Activated effector memory CD4-positive, alpha-beta T cell treated with Interleukin-2 at 50 U/mL for 16 hours (primary cell): ENCODE measurements around the gene EZH1.
"Not testable (repeated sequence)": the region's sequence is repeated elsewhere in the genome, so short reads cannot be mapped to it uniquely, and the experiment has no call there.

ENCODE experiments used
- DNase-seq: peaks from one replicate; pipeline ENCODE4 v3.0.0-alpha.2; 2020

EZH1 gene

DNA sequence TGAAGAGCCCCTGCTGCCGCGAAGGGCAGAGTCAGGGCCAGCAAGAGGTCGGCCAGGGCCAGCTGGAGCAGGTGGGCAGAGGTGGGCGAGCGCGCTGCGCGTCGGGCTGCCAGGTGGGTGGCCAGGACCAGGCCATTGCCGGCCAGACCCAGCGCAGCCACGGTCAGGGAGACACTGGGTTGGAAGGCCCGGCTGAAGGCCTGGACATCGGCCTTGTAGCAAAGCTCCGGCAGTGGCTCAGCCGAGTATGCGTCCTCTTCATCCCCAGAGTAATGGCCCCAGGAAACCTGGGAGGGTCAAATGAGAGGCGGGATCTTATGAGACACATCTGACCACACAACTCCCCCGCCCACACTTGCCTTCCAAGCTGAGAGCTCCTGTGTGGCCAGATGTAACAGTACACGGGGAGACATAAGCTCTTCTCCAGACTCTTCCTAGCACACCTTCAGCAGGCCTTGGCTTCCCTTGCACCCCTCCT, 64.5 kb downstream of the EZH1 start:
- no peak for DNase-seq

GRCh38 chr17:42679492-42680330, 65.1 kb downstream of the EZH1 start:
- peak; percentile 69 for DNase-seq

DNA sequence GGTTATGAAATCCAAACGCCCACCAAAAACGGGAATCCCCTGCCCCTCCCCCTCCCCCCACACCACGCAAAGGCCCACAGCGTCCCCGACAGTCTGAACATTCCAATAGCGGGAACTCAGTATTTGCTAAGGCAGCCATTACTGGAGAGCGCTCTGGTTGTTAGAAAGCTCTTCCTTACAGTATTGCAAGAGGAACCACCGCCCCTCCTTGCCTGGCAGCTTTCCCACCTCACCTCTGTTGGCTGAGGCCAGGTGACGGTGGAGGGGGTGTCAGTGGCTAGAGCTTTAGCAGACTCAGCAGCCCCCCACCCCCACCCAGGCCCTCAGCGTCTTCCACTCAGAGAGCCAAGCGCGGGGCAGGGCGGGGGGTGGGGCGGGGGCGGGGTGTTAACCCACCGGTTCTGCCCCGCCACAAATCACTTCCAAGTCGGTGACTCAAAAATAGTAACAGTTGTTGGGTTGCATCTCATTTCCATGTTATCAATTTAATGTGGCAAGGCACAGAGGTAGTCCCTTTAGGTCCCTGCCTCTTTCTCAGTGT, 65.8 kb downstream of the EZH1 start:
- DNase-seq = no peak

GRCh38 chr17:42677921-42678781, 66.7 kb downstream of the EZH1 start:
- DNase-seq = peak; percentile 73

GRCh38 chr17:42677012-42677857, 67.6 kb downstream of the EZH1 start:
- peak; percentile 95 for DNase-seq

DNA sequence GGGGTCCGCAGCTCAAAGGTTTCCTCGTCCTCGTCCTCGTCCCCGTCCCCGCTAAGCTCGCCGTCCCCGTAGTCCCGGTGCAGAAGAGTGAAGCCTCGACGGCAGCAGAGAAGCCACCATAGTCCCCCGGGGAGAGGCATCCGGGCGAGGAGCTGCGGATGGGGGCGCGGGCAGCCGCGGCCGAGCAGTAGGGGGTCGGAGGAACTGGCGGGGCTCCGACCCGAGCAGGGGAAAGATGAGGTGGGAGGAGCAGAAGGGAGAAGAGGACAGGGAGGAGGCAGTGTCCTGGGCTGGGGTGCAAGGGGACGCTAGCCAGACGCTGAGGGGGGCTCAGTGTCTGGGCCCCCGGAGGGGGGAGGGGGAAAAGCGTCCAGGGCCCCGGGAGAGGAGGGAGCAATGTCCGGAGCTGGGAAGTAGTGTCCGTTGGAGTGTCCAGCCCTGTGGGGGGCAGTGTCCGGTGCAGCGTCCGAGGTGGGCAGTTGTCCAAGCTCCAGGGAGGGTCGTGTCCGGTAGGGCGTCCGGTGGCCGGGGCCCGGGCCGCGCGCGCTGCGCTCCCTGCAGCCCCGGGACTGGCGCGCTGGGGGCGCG, 68.3 kb downstream of the EZH1 start, which contains the start of gene PLEKHH3:
PLEKHH3 (minus strand) TSS at position 571 of the 588 bp plus-strand sequence; CDS start at position 140, 431 bp downstream.
- DNase-seq = no peak

DNA sequence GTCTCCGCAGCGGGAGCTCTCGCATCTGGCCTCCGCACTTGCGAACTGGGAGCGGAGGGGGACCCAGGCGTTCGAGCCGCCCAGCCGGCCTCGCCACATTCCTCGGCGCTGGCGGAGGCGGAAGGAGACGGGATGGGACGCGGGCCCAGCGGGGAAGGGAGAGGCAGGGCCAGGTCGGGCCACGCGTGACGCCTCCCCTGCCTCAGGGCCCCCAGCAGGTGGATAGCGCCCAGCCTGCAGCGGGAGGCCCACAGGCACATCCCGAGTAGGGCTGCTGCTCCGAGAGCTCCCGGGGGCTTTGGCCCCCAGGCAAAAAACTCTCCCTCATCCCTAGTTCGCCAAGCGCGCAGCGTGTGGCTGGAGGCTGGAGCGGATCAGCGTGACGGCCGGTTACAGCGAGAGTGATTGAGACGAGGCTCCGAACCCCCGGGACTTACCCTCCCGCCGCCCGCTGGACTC, 68.8 kb downstream of the EZH1 start:
- DNase-seq = no peak

DNA sequence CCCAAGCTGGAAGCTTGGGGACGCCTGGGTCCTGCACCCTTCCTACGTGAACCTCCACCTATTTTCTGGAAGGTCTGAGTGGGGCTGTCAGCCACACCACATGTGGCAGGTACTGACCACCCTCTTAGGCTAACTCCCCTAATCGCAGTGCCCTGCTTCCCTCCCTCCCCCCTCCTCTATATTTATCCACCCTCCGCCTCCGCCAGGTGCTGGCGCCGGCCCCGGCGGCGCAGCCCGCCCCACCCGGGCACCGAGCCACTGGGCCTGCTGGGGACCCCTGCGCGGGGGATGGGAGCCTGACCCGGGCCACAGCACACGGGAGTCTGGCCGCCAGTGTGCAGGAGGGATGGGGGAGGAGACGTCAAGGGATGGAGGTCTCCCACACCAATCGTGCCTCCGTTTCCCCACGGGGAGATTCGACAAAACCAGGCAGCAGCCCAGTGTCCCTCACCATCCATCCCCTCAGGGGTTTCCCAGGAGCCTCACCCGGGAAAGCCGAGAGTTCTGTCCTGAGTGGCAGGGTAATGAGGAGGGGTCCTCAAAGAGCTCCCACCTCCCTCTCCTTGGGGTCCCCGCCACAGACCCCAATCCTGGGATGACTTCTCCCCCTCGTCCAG, 69.4 kb downstream of the EZH1 start:
- no peak for DNase-seq

- no peak for DNase-seq
Measured at GRCh38 chr17:42674755-42675347, 70.0 kb downstream of the EZH1 start.

DNA sequence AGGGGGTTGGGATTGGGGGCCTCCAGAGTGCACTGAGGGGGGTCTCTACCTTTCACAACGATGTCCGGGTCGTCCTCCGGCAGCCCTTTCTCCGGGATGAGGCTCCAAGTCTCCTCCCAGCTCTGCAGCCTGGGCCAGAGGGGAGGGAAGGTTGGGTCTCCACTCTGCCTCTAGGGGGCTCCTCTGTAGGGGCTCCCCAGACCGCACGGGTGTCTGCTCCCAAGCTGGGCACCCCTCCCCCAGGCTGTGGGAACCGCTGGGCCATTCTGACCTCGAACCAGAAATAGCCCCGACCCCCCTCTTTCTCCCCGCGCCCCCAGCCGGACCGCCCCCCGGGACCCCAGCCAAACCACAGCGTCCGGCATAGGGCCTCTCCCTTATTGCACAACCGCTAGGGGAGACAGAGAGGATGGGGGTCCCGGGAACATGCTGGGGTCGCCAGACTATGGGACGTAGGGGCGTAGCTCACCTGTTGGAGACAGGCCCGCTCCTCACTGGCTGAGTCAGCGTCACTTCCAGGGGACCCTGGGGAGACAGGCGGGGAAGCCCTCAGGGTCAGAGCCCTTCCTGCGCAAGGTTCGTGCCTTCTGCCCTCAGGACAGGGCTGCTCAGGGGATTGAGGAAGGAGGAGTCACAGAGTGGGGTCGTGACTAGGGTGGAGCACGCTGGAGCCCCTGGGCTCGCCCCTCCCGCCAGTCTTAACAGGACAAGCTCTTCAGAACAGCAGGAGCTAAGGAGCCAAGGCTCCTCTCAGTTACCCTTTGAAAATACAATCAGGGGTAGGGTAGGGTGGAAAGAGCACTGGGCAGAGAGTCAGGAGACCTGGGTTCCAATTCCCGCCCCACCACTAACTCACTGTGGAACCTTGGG, 70.7 kb downstream of the EZH1 start:
- DNase-seq = no peak

- DNase-seq = no peak
Measured at GRCh38 chr17:42673266-42673884, 71.5 kb downstream of the EZH1 start.

DNA sequence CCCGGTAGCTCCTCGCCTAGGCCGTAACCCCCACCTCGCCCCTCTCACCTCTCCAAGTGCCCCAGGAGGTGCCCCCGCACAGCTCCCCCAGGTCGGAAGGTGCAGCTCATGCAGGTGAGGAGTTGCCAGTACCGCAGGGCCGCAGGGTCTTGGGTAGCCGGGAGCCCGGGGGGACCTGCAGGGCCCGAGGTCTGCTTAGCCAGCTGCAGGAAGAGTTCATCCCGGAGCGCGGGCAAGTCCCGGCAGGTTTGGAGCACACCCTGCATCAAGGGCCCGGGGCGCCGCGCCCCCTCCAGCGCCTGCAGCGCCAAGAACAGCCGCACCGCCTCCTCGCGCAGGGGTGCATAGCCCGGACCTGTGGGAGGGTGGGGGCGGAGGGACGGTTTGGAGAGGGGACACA, 72.8 kb downstream of the EZH1 start:
- DNase-seq = no peak

- DNase-seq = no peak
Measured at GRCh38 chr17:42670789-42671657, 73.8 kb downstream of the EZH1 start.

- DNase-seq = peak; percentile 38
Measured at GRCh38 chr17:42669977-42670788, 74.7 kb downstream of the EZH1 start.

DNA sequence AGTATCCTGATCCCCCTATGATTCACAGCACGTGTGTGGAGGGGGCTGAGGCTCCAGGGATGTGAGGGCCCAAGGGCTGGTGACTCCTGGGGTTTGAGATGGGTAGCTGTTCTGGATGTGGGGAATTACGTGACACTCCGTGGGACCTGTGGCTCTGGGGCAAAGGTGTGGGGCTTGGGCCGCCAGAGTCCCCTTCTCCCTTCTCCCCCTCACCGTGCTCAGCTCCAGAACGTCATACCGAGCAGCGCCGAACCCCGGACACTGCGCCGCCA, 75.2 kb downstream of the EZH1 start:
- no peak for DNase-seq

- DNase-seq = no peak
Measured at GRCh38 chr17:42667088-42667951, 77.5 kb downstream of the EZH1 start.

GRCh38 chr17:42666126-42666525, 78.7 kb downstream of the EZH1 start:
- not testable (repeated sequence) for DNase-seq
